Measurements from ENCODE around the gene PKNOX2.

PKNOX2 gene

GRCh38 chr11:125173027-125173426 is 8.5 kb downstream of the PKNOX2 start:
- TF ChIP-seq CTCF (conservative IDR thresholded peaks at IDR 0.05), result no peak
- no peak overlapping the region for H3K27ac ChIP-seq

GRCh38 chr11:125173556-125173955 is 9.0 kb downstream of the PKNOX2 start:
- no peak overlapping the region for H3K27ac ChIP-seq
- no peak for TF ChIP-seq ZFX (IDR thresholded peaks at IDR 0.05)
- no peak for TF ChIP-seq CTCF (conservative IDR thresholded peaks at IDR 0.05)

GRCh38 chr11:125174057-125174456 is 9.5 kb downstream of the PKNOX2 start:
- no peak for TF ChIP-seq CTCF (conservative IDR thresholded peaks at IDR 0.05)

GRCh38 chr11:125174686-125175085 is 10.1 kb downstream of the PKNOX2 start:
- no peak overlapping the region for H3K27ac ChIP-seq
- TF ChIP-seq ZFX (IDR thresholded peaks at IDR 0.05) (no peak), CTCF (conservative IDR thresholded peaks at IDR 0.05) (no peak)

More at GRCh38 chr11:125174057-125174456, 9.5 kb downstream of the PKNOX2 start:
- no peak overlapping the region for H3K27ac ChIP-seq

- no peak overlapping the region for H3K27ac ChIP-seq
- TF ChIP-seq CTCF (conservative IDR thresholded peaks at IDR 0.05), result no peak
- TF ChIP-seq ZFX (IDR thresholded peaks at IDR 0.05), result no peak
Observed at GRCh38 chr11:125175166-125175565, 10.6 kb downstream of the PKNOX2 start.

- TF ChIP-seq CTCF (conservative IDR thresholded peaks at IDR 0.05), result no peak
- TF ChIP-seq ZFX (IDR thresholded peaks at IDR 0.05), result no peak
- no peak overlapping the region for H3K27ac ChIP-seq
Observed at GRCh38 chr11:125175896-125176575, 11.5 kb downstream of the PKNOX2 start.

- H3K27ac ChIP-seq, result no peak overlapping the region
- TF ChIP-seq ZFX (IDR thresholded peaks at IDR 0.05), result no peak
- no peak for TF ChIP-seq CTCF (conservative IDR thresholded peaks at IDR 0.05)
Observed at GRCh38 chr11:125176866-125177265, 12.3 kb downstream of the PKNOX2 start.

Measured in C4-2B (cell line).